H1 (cell line): ENCODE measurements around the gene WWC1. TPM values are rescaled to one million over a fixed set of nuclear protein-coding genes. Genes with fewer than 3 reads are reported as not detected.
A peak's percentile ranks its signal among the peaks of the same experiment; 100 is the strongest.

Experiments
- CTCF ChIA-PET: fragments of 300-600 bp; sonication (Branson Sonifier 250); formaldehyde crosslinking; loops from one replicate; lab custom pipeline; 2021; ENCODE audit not compliant: partially characterized antibody; lab: Charles Lee
- POLR2A ChIA-PET: fragments of 300-600 bp; sonication (Branson Sonifier 250); formaldehyde crosslinking; loops from one replicate; lab custom pipeline; 2021; ENCODE audit warnings: inconsistent platforms; ENCODE audit not compliant: partially characterized antibody; lab: Charles Lee
- DNase-seq, 2 experiments: peaks; one replicate each; pipeline versions ENCODE4 v3.0.0 to v3.0.0-alpha.2; 2010 to 2022; ENCODE audit warnings: low spot score in 2 of 2, low read depth in 1 of 2, mixed read lengths in 1 of 2
- FAIRE-seq: peaks from 2 replicates; lab custom pipeline; 2011; peaks lifted over from hg19 to GRCh38; lab: Jason Lieb, UNC
- H2AFZ ChIP-seq: 2 replicates; pipeline ENCODE4 v1.8.1; 2012; ENCODE audit warnings: low read length, inconsistent platforms
- H2AK5ac ChIP-seq: 2 replicates; pipeline ENCODE4 v1.6.1; 2013; ENCODE audit warnings: low read depth, low read length
- H2BK120ac ChIP-seq: replicated peaks from 2 replicates; pipeline ENCODE3; 2013; ENCODE audit warnings: low read depth, low read length, inconsistent platforms
- H2BK12ac ChIP-seq: 2 replicates; pipeline ENCODE4 v1.6.1; 2013; ENCODE audit warnings: low read depth, low read length
- H2BK15ac ChIP-seq: 2 replicates; pipeline ENCODE4 v1.6.1; 2013; ENCODE audit warnings: low read length
- H2BK20ac ChIP-seq: 2 replicates; pipeline ENCODE4 v1.6.1; 2013; ENCODE audit warnings: low read length
- H2BK5ac ChIP-seq: 2 replicates; pipeline ENCODE4 v1.6.1; 2013; ENCODE audit warnings: low read depth, low read length
- H3K14ac ChIP-seq: 2 replicates; pipeline ENCODE4 v1.6.1; 2013; ENCODE audit warnings: inconsistent platforms; ENCODE audit not compliant: insufficient read length
- H3K18ac ChIP-seq: 2 replicates; pipeline ENCODE4 v1.6.1; 2013; ENCODE audit warnings: low read length; ENCODE audit errors: extremely low read depth
- H3K23ac ChIP-seq: 2 replicates; pipeline ENCODE4 v1.6.1; 2013; ENCODE audit warnings: inconsistent platforms; ENCODE audit not compliant: insufficient read length
- H3K23me2 ChIP-seq: 2 replicates; pipeline ENCODE4 v1.6.1; 2013; ENCODE audit warnings: low read depth, low read length
- H3K27ac ChIP-seq: 2 replicates; pipeline ENCODE4 v1.6.1; 2011; ENCODE audit warnings: low read depth, low read length, inconsistent platforms
- H3K27me3 ChIP-seq, 4 experiments: replicated peaks in 1 of 4; 1 replicate in 1 of 4; 2 replicates in 3 of 4; pipeline versions ENCODE4 v1.6.1 to v1.8.1; 2011 to 2013; ENCODE audit warnings: low read length in 3 of 4, mild to moderate bottlenecking in 3 of 4, inconsistent platforms in 2 of 4, mixed read lengths in 2 of 4, moderate library complexity in 1 of 4; ENCODE audit not compliant: control insufficient read depth in 3 of 4, insufficient read depth in 3 of 4; ENCODE audit errors: extremely low read depth in 1 of 4
- H3K36me3 ChIP-seq, 4 experiments: 2 replicates each; pipeline versions ENCODE4 v1.6.1 to v1.8.1; 2011 to 2013; ENCODE audit warnings: mild to moderate bottlenecking in 4 of 4, low read length in 3 of 4, moderate library complexity in 2 of 4, control low read depth in 1 of 4, inconsistent platforms in 1 of 4; ENCODE audit not compliant: insufficient read depth in 4 of 4, control insufficient read depth in 2 of 4
- H3K4ac ChIP-seq: replicated peaks from 2 replicates; pipeline ENCODE3; 2013; ENCODE audit warnings: low read length, low read depth, mixed read lengths, inconsistent platforms; ENCODE audit not compliant: insufficient read length
- H3K4me1 ChIP-seq, 4 experiments: replicated peaks in 1 of 4; 1 replicate in 1 of 4; 2 replicates in 3 of 4; pipeline versions ENCODE4 v1.6.1 to v1.8.1; 2011 to 2013; ENCODE audit warnings: low read length in 3 of 4, inconsistent platforms in 2 of 4, mixed read lengths in 1 of 4; ENCODE audit not compliant: insufficient read depth in 4 of 4, control insufficient read depth in 3 of 4
- H3K4me2 ChIP-seq, 2 experiments: 2 replicates each; pipeline versions ENCODE4 v1.6.1 to v1.8.1; 2011 to 2013; ENCODE audit warnings: low read depth in 2 of 2, low read length in 2 of 2, control low read depth in 1 of 2, inconsistent platforms in 1 of 2, mild to moderate bottlenecking in 1 of 2; ENCODE audit not compliant: insufficient read depth in 1 of 2
- H3K4me3 ChIP-seq, 4 experiments: fragments of 200-600, 300-600 bp in 1 of 4; sonication (generic), shearing (Covaris generic), sonication (Bioruptor Twin) in 1 of 4; 2 replicates each; pipeline versions ENCODE4 v1.5.1 to v1.8.1; 2011 to 2016; ENCODE audit warnings: low read length in 4 of 4, low read depth in 3 of 4, control low read depth in 2 of 4, inconsistent platforms in 2 of 4, mild to moderate bottlenecking in 2 of 4, mixed read lengths in 1 of 4, moderate library complexity in 1 of 4; ENCODE audit not compliant: insufficient read depth in 2 of 4; ENCODE audit errors: extremely low read depth in 1 of 4
- H3K56ac ChIP-seq: replicated peaks from 2 replicates; pipeline ENCODE3; 2013; ENCODE audit warnings: low read depth, mild to moderate bottlenecking, mixed read lengths, low read length, inconsistent platforms; ENCODE audit not compliant: insufficient read length
- H3K79me1 ChIP-seq: 2 replicates; pipeline ENCODE4 v1.6.1; 2013; ENCODE audit warnings: low read depth, low read length, control low read depth
- H3K79me2 ChIP-seq, 2 experiments: 2 replicates each; pipeline versions ENCODE4 v1.6.1 to v1.8.1; 2012 to 2013; ENCODE audit warnings: low read length in 2 of 2, mild to moderate bottlenecking in 2 of 2, inconsistent platforms in 1 of 2; ENCODE audit not compliant: insufficient read depth in 2 of 2, control insufficient read depth in 1 of 2
- H3K9ac ChIP-seq, 4 experiments: replicated peaks in 1 of 4; 1 replicate in 1 of 4; 2 replicates in 3 of 4; pipeline versions ENCODE4 v1.6.1 to v1.8.1; 2011 to 2013; ENCODE audit warnings: low read depth in 3 of 4, low read length in 3 of 4, control low read depth in 2 of 4, mild to moderate bottlenecking in 2 of 4, moderate library complexity in 2 of 4, inconsistent platforms in 1 of 4; ENCODE audit errors: extremely low read depth in 1 of 4
- H3K9me3 ChIP-seq, 2 experiments: 2 replicates each; pipeline versions ENCODE4 v1.6.1 to v1.8.1; 2012 to 2013; ENCODE audit warnings: mild to moderate bottlenecking in 2 of 2, moderate library complexity in 2 of 2, control low read depth in 1 of 2, inconsistent platforms in 1 of 2, low read depth in 1 of 2, low read length in 1 of 2, mixed read lengths in 1 of 2; ENCODE audit not compliant: insufficient read depth in 2 of 2
- H4K20me1 ChIP-seq, 2 experiments: replicated peaks in 1 of 2; 2 replicates each; pipeline versions ENCODE3 to v1.8.1; 2011 to 2013; ENCODE audit warnings: inconsistent platforms in 2 of 2, low read length in 2 of 2, mild to moderate bottlenecking in 1 of 2; ENCODE audit not compliant: insufficient read depth in 2 of 2, control insufficient read depth in 1 of 2
- H4K5ac ChIP-seq: 2 replicates; pipeline ENCODE4 v1.6.1; 2013; ENCODE audit warnings: low read length, low read depth, mixed read lengths, inconsistent platforms; ENCODE audit not compliant: insufficient read length
- H4K8ac ChIP-seq: 2 replicates; pipeline ENCODE4 v1.8.0; 2013; ENCODE audit warnings: mild to moderate bottlenecking, moderate library complexity, low read length, inconsistent platforms; ENCODE audit not compliant: insufficient read depth; ENCODE audit errors: extremely low read depth
- H4K91ac ChIP-seq: replicated peaks from 2 replicates; pipeline ENCODE3; 2013; ENCODE audit warnings: low read length, mixed read lengths, inconsistent platforms; ENCODE audit not compliant: insufficient read length
- ASH2L ChIP-seq: fragments of 200-600, 300-600 bp; sonication (generic); IDR thresholded peaks from one replicate; pipeline ENCODE4 v1.7.1; 2017; ENCODE audit warnings: low read length
- ATF3 ChIP-seq: IDR thresholded peaks from 2 replicates; pipeline ENCODE4 v1.6.1; 2011; ENCODE audit warnings: low read depth, mild to moderate bottlenecking, low read length; ENCODE audit not compliant: insufficient read depth
- BACH1 ChIP-seq: IDR thresholded peaks from 2 replicates; pipeline ENCODE4 v1.6.1; 2012; ENCODE audit warnings: low read length, improper control_type of control experiment
- BCL11A ChIP-seq, 2 experiments: IDR thresholded peaks; one replicate each; pipeline ENCODE4 v1.6.1; 2011; ENCODE audit warnings: low read depth in 2 of 2, low read length in 2 of 2, mild to moderate bottlenecking in 2 of 2
- CREB1 ChIP-seq: IDR thresholded peaks from 2 replicates; pipeline ENCODE4 v1.6.1; 2012; ENCODE audit warnings: inconsistent platforms
- EP300 ChIP-seq, 2 experiments: IDR thresholded peaks; 1 replicate in 1 of 2; 2 replicates in 1 of 2; pipeline ENCODE4 v1.6.1; 2011 to 2012; ENCODE audit warnings: low read depth in 2 of 2, low read length in 2 of 2, mild to moderate bottlenecking in 2 of 2, borderline replicate concordance in 1 of 2, inconsistent platforms in 1 of 2, moderate library complexity in 1 of 2
- JUN ChIP-seq: IDR thresholded peaks from 2 replicates; pipeline ENCODE4 v1.6.1; 2011; ENCODE audit warnings: low read depth, mild to moderate bottlenecking, improper control_type of control experiment, low read length
- PHF8 ChIP-seq: fragments of 200-600 bp; sonication (generic); conservative IDR thresholded peaks from 2 replicates; pipeline ENCODE4 v1.7.1; 2012; ENCODE audit warnings: low read depth, mild to moderate bottlenecking, inconsistent platforms, low read length, moderate library complexity
- POU5F1 ChIP-seq: IDR thresholded peaks from 2 replicates; pipeline ENCODE4 v1.6.1; 2011; ENCODE audit warnings: low read depth, mild to moderate bottlenecking, low read length, moderate library complexity
- SIRT6 ChIP-seq: IDR thresholded peaks from one replicate; pipeline ENCODE4 v1.7.1; 2012; ENCODE audit warnings: low read length, inconsistent platforms
- SRF ChIP-seq: IDR thresholded peaks from 2 replicates; pipeline ENCODE4 v1.6.1; 2011; ENCODE audit warnings: mild to moderate bottlenecking, low read depth, low read length, moderate library complexity
- TAF7 ChIP-seq: optimal IDR thresholded peaks from 2 replicates; pipeline ENCODE3; 2011; ENCODE audit warnings: low read depth, mild to moderate bottlenecking, inconsistent platforms, low read length, moderate library complexity, borderline replicate concordance
- WGBS, 2 experiments: shearing (Covaris generic) in 1 of 2; methylation state at CpG; one replicate each; pipeline versions ENCODE4 v1.1.6 to v1.1.7; 2013 to 2015; ENCODE audit warnings: low lambda C conversion rate in 2 of 2, mixed read lengths in 2 of 2, inconsistent platforms in 1 of 2, low coverage in 1 of 2, missing lambda C conversion rate in 1 of 2; ENCODE audit not compliant: insufficient replicate concordance in 2 of 2, insufficient coverage in 1 of 2, insufficient read length in 1 of 2; ENCODE audit errors: extremely low coverage in 1 of 2, missing lambda C conversion rate in 1 of 2; 5-methylcytosine and 5-hydroxymethylcytosine counted together
- polyA plus RNA-seq, 7 experiments: library from polyadenylated mRNA; depleted of rRNA in 3 of 7; stranded (reverse) in 5 of 7; unstranded in 2 of 7; fragments of >200 nt in 5 of 7; fragments of 200-250 nt in 2 of 7; gene quantifications; 1 replicate in 5 of 7; 2 replicates in 1 of 7; 4 replicates in 1 of 7; pipeline versions ENCODE4 v1.2.1 to v1.2.3, GENCODE V29; 2011 to 2013; ENCODE audit warnings: missing spikeins in 2 of 7, mixed read lengths in 2 of 7
- total RNA-seq: library from RNA; stranded (reverse); fragmentation: NEBNext Ultra II Directional; extraction: Animal tissue kit (Norgen Biotek cat#: 25700); gene quantifications from 2 replicates; pipeline ENCODE4 v1.2.1, GENCODE V29; 2021

Gene WWC1
- total and polyA plus RNA-seq, 2 of the 8 experiments (the other 6 are each of a cell fraction or from before 2014, with no cell fraction given): 16.4 to 41.1 TPM

DNA sequence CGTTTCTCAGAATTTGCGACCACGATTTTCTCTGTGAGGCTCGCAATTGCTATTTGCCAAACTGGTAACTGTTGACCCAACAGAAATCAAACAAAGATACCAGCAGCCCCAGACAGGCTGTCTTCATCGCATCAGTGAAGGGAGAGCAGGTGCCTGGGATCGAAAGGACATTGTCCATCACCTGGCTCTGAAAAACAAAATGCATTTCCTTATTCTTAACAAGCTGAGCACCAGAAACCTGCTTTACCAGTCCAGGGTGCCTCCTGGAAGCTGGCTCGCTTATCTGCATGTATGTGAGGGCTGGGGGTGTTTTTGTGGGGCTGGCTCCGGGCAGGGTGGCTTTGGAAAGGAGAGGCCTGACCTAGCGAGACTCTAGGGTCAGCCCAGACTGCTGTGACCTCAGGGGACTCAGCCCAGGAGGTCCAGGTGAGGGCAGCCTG is 24.7 kb downstream of the WWC1 start:
- H3K79me2 ChIP-seq: peaks cover 0 to 53% of the 10 kb centered on the region in 2 experiments; a peak in 3 of 4 replicates
- H3K79me1 ChIP-seq: peaks cover 4% of the 10 kb centered on the region
- no peak overlapping the region for H3K14ac ChIP-seq
- H3K4me2 ChIP-seq: peak overlapping the region in 1 of 2 experiments; percentile 2; a peak in 1 of 4 replicates
- no peak overlapping the region for H2BK20ac ChIP-seq
- CTCF ChIA-PET: interaction anchor here (0.6 to 5.9 kb wide), 11 partner anchors 9 to 98 kb away, joined by 3 to 45 read pairs (median 4); no protein-coding TSS in a partner anchor
- no peak overlapping the region for H2BK5ac ChIP-seq
- no peaks in the 10 kb centered on the region for H3K27me3 ChIP-seq
- peak overlapping the region; percentile 5 for H4K91ac ChIP-seq
- no peak overlapping the region for H2AFZ ChIP-seq
- peaks cover 6 to 18% of the 10 kb centered on the region in 2 experiments for H4K20me1 ChIP-seq
- FAIRE-seq (no peak), DNase-seq (no peak)
- no peak overlapping the region for H3K9ac ChIP-seq
- POLR2A ChIA-PET: interaction anchor here (0.6 to 1.7 kb wide), 4 partner anchors 9 to 325 kb away, joined by 3 to 5 read pairs (median 3); no protein-coding TSS in a partner anchor
- H4K5ac ChIP-seq: no peak overlapping the region
- 0 out of 2 replicates have a peak overlapping the region, but pooled peaks have one; percentile 69 for H2AK5ac ChIP-seq
- no peak overlapping the region for H2BK120ac ChIP-seq
- no peak overlapping the region for H3K4ac ChIP-seq
- no peak overlapping the region for H3K56ac ChIP-seq
- no peaks in the 10 kb centered on the region for H3K23me2 ChIP-seq
- no peak overlapping the region for H3K4me3 ChIP-seq
- H3K4me1 ChIP-seq: peaks cover 2 to 19% (median 4%) of the 10 kb centered on the region in 4 experiments; a peak in 5 of 7 replicates
- H3K18ac ChIP-seq: no peak overlapping the region
- H3K27ac ChIP-seq: no peak overlapping the region
- H3K23ac ChIP-seq: no peak overlapping the region
- no peak overlapping the region for H4K8ac ChIP-seq
- WGBS, 2 experiments: 90% methylated on average over 9 of the region's 9 CpGs; no CpG with 5 or more reads in 1 of the 2 experiments
- no peaks in the 10 kb centered on the region for H3K36me3 ChIP-seq
- no peaks in the 10 kb centered on the region for H3K9me3 ChIP-seq
- no peak overlapping the region for H2BK12ac ChIP-seq
- no peak overlapping the region for H2BK15ac ChIP-seq
- TF ChIP-seq POU5F1 (no peak), PHF8 (no peak), TAF7 (no peak), EP300 (IDR thresholded peaks at IDR 0.05; ENCODE audit: borderline replicate concordance in 1 of 2, low read depth in 2 of 2, low read length in 2 of 2) (no peak), SIRT6 (no peak), ASH2L (no peak), JUN (no peak), ATF3 (no peak), SRF (no peak), CREB1 (no peak), BCL11A (IDR thresholded peaks at IDR 0.05; ENCODE audit: low read depth in 2 of 2, low read length in 2 of 2) (no peak), BACH1 (no peak)
